OCI-LY1 (cell line): Measurements from ENCODE around the gene HOPX.

Source experiments
- CTCF ChIP-seq: fragments of 200-600 bp; sonication (generic), shearing (Covaris generic); IDR thresholded peaks from 2 replicates; pipeline ENCODE4 v1.5.1; 2017; ENCODE audit warnings: mild to moderate bottlenecking, antibody characterized with exemption, low read length, moderate library complexity, mixed read lengths
- EZH2 ChIP-seq: fragments of 200-600 bp; sonication (generic), shearing (Covaris generic); IDR thresholded peaks from 2 replicates; pipeline ENCODE4 v1.8.0; 2017; ENCODE audit warnings: borderline replicate concordance, mixed run types, mild to moderate bottlenecking, antibody characterized with exemption, low read length, moderate library complexity, mixed read lengths

GRCh38 chr4:56671860-56672259, 9.2 kb downstream of the HOPX start:
- no peak for TF ChIP-seq CTCF
- no peak for TF ChIP-seq EZH2
